NB4 (cell line): ENCODE data around the gene PHRF1.
"Not testable (repeated sequence)": the region's sequence is repeated elsewhere in the genome, so short reads cannot be mapped to it uniquely, and the experiment has no call there.

Experiments used
- CTCF ChIP-seq: IDR thresholded peaks from one replicate; pipeline ENCODE4 v1.5.1; 2012; ENCODE audit warnings: low read depth, low read length
- TF ChIP-seq, protein P1 (sequence below): IDR thresholded peaks from 2 replicates; pipeline ENCODE4 v1.6.1; 2011; ENCODE audit warnings: low read depth, low read length

DNA sequence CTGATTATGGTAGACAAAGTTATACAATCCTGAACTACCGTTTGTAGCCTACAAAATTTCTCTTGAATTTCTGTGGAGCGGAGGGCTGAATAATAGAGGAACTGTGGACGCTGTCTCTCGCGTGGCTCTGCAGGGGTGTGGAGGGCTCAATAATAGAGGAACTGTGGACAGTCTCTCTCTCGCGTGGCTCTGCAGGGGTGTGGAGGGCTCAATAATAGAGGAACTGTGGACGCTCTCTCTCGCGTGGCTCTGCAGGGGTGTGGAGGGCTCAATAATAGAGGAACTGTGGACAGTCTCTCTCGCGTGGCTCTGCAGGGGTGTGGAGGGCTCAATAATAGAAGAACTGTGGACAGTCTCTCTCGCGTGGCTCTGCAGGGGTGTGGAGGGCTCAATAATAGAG is 76.9 kb downstream of the PHRF1 start:
- not testable (repeated sequence) for TF ChIP-seq CTCF
- TF ChIP-seq, protein P1, sequence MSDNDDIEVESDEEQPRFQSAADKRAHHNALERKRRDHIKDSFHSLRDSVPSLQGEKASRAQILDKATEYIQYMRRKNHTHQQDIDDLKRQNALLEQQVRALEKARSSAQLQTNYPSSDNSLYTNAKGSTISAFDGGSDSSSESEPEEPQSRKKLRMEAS, result not testable (repeated sequence)
